ENCODE results near the gene CAPN15.

Gene CAPN15

DNA sequence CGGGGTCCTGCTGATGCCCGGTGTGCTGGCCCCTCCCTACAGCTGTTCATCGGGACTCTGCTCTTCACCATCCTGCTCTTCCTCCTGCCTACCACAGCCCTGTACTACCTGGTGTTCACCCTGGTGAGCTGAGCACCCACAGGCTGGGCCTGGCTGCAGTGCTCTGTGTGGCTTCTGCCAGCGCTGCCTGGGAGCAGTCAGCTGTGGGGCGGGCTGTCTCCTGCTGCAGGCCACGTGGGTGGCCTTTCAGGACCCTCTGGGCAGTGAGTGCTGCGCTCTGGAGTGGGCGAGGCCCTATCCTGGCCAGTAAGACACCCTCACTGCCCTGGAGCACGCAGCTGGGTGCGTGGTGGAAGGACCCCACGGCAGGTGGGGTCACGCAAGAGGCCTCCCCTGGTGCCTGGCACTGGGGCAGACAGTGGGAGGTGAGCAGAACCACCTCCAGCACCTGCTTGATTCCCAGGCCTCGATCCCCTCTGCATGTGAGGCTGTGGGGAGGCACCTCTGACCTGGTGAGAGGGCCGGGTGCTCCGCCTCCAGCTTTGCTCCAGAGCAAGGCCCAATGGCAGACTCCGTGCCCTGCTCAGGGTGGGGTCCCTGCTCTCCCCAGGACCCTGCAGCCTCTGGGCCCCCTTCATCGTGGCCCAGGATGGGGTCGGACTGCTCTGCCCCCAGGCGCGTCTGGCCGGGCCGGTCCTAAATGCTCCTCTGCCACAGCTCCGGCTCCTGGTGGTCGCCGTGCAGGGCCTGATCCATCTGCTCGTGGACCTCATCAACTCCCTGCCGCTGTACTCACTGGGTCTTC is 52.8 kb downstream of the CAPN15 start:
- no peak for FAIRE-seq

GRCh38 chr16:580946-581498 is 53.5 kb downstream of the CAPN15 start:
- FAIRE-seq: no peak

DNA sequence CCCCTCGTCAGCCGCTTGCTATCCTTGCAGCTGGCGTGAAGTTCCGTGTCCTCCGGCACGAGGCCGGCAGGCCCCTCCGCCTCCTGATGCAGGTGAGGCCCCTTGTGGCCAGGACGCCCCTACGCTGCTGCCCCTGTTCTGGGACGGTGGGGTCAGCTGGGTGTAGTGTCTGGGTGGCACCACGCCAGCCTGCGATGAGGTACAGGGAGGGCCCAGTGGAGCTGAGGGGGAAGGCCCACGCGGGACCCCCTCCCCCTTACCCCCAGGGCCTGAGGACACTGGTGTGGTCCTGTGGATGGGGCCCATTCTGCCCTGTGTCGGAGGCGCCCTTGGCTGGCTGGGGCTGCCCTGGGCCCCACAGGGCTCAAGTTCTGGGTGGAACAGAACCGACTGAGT is 54.7 kb downstream of the CAPN15 start:
- no peak for FAIRE-seq

- FAIRE-seq: no peak
Observed at GRCh38 chr16:582614-583331, 55.3 kb downstream of the CAPN15 start.

DNA sequence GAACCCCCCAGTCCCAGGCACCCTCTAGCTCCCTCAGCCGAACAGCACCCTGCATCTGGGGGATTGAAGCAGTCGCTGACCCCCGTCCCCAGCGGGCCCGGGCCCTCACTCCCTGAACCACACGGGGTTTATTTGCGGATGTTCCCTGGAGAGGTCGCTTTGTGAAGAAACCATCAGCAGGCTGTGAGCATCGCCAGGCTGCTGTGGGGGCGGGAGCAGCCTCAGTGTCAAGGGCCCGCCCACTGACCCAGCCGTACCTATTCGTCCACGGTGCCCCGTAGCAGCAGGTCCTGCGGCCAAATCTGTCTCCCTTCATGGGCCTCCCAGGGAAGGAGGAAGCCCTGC is 55.9 kb downstream of the CAPN15 start:
- no peak for FAIRE-seq

DNA sequence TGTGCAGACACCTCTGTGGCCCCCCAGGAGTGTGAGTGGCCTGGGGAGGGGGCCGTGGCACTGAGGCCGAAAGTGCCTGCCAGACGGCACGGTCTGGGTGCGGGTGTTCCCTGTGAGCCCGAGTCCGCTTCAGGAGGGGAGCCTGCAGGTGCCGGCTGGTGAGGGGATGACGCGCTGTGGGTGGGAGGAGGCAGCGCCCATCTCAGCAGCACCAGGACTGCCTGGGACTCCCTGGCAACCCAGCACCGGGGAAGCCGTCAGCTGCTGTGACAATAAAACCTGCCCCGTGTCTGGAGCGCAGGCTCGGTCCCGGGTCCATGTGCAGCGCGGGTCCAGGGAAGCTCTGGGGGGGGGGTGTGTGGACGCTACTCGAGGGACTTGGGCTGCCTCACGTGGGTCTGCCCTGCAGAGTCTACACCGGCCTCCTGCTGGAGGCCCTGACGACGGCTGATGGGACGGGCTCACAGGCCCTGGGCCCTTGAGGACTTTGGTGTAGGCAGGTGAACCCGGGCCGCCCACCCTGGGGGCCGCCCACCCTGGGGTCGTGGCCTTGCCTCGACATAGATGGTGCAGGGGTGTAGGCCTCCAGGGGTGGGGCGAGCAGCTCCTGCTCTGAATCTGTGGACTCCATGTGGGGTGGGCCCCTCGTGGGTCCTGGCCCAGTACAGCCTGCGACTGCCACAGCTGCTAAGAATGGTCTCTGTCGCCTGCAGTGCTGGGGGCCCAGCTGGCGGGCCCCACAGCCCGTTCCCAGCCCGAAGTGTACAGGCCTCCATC is 56.5 kb downstream of the CAPN15 start:
- FAIRE-seq: no peak

DNA sequence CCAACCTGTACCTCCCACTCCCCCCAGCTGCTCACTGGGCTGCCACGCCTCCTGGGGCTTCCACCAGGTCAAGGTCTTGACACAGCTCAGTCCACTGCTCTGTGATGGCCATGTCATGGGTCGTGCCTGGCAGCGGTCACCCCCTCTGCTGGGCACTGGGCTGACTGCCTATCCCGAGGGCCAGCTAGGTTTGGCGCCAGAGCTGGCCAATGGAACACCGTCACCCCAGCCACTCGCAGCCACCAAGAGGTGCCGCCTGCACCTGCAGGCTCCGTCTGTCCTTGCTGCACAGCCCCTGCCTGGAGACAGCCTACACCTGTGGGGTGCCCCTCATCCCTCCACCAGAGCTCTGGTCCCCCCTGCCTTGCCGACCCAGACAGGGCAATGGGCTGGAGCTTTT is 57.8 kb downstream of the CAPN15 start:
- no peak for FAIRE-seq

DNA sequence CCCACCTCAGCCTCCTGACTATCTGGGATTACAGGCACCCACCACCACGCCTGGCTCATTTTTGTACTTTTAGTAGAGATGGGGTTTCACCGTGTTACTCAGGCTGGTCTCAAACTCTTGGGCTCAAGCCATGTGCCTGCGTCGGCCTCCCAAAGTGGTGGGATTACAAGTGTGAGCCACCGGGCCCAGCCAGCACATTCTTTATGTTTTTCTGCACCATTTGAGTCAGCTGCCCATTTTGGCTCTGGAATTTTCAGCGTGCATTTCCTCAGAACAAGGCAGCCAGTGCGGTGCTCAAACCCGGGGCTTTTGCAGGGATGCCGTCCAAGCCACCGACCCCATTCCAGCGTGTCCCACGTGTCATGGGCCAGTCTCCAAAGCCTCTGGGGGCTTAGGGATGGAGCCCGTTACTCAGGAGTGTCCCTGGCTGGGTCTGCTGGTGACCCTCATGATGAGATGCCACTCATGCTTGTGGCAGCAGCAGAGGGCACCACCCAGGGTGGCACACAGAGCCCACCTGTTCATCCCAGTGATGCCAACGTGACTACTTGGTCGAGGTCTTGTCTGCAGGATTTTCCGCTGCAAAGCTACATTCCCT is 58.6 kb downstream of the CAPN15 start:
- no peak for FAIRE-seq

DNA sequence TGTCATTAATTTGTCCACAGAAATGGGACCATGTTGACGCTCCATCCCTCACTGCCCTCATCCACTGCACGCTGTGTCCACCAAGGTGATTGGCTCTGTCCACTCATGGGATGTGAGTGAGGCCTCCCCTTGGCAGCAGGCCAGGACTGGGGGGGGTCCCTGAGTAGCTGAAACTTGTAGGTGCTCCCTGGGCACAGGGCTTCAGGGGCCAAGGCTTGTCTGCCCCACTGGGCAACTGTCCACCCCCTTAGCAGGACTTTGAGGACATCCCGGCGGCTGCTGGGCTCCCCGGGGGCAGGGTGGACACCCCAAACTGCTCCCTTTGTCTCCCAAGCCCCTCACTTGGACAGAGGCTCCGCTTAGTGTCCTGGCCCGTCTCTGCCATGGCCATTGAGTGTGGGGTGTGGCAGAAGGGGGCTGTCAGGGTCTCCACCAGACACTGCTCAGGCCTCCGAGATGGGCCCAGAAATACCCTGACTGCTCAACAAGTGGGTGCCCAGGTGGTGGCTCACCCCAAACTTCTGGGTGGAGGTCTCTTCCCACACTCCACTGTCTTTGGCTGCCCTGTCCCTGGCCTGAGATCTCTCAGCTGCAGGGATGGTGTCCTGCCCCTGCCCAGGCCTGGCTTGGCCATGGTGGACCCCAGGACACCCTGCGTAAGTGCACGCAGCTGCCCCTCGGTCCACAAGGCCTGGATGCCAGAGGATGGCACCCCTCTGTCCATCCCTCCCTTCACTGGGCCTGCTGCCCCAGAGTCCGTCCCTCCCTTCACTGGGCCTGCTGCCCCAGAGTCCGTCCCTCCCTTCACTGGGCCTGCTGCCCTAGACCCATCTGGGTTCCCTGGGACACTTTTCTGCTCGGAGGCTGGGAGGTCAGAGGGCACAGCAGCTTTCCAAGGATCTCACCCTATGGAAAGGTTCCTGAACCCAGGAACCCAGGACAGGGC is 59.4 kb downstream of the CAPN15 start:
- FAIRE-seq: no peak

DNA sequence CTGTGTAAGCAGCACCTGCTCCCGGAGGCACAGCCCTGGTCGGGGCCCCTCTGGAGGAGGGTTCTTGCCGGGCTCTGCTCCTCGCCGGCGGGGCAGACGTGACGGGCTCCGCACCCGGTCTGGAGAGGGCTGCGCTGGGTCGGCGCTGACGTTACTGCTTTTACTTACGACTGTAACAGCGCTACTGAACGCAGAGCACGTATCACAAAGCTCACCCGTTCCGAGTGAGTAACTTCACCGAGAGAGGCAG is 61.1 kb downstream of the CAPN15 start:
- FAIRE-seq: no peak

DNA sequence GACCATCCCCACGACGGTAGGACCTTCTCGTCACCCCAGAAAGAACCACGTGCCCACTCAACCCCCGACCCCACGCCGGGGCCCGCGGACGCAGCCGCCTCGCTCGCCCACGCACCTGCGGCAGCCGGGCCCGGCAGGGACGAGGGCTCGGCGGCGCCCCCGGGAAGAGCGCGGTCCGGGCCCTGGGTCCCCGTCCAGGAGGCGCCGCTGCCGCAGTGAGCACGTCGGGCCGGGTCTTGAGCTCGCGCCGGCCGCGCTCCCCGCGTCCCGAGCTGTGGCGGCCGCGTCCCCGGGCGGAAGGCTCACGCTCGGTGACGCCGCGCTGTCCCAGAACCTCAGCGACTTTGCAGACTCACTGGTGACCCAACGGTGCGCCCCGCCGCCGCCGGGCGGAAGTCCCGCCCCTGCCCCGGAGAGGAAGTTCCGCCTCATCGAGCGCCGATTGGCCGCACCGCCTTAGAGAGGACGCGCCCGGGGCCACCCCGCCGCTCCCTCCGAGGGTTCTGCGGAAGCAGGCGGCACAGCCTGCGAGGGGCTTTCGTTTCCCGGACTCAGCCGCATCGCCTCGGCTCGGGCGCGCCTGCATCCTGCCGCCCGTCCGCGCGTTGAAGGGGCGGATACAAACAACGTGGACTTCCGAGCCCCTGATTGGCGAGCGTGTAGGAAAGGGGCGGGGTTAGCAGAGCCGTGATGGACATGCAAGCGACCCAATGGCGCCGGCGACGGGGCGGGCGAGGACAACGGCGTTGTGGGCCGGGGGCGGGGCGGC is 61.6 kb downstream of the CAPN15 start:
- FAIRE-seq: no peak

DNA sequence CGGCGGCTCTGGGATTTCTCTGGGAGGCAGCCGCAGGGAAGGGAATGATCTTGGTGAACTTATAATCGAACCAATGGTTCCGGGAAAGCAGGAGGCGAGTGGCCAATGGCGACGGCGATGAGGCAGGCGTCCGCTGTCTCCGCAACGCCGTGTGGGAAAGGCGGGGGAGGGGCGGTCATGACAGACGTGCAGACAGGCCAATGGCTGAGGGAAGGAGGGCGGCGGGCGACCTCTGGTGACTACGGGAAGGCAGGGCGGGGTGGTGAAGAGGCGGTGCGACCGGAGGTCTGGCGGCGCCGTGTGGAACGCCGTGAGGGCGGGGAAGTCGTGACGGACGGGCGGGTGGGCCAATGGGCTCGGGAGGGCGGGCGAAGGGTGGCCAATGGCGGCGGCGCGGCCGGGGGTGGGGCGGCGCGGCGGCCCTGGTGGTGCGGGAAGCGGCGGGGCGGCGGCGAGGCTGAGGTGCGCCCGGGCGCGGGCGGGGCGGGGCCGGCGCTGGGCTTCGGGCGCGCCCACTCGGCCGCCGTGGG is 62.2 kb downstream of the CAPN15 start, which contains the start of gene RAB40C:
RAB40C (plus strand) TSS at position 409 of the 530 bp plus-strand sequence. CDS start 226 bp downstream, outside the sequence.
- FAIRE-seq: no peak

GRCh38 chr16:590188-590814 is 62.8 kb downstream of the CAPN15 start:
- no peak for FAIRE-seq

- no peak for FAIRE-seq
Observed at GRCh38 chr16:590815-591200, 63.3 kb downstream of the CAPN15 start.

DNA sequence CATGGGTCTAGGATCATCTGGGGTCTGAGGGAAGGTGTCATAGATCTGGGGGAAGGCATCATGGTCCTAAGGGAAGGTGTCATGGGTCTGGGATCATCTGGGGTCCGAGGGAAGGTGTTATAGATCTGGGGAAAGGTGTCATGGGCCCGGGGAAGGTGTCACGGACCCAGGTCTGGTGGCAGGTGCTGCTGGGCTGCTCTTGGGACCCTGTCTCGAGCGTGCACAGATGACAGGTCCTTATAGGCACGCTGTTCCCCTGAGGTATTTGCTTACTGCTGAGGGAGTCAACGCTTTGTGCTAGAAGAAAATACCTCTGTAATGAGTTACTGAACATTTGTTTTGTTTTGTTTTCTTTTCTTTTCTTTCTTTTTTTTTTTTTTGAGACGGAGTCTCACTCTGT is 63.7 kb downstream of the CAPN15 start:
- no peak for FAIRE-seq

GRCh38 chr16:591892-592517 is 64.5 kb downstream of the CAPN15 start:
- FAIRE-seq: no peak

- FAIRE-seq: no peak
Observed at GRCh38 chr16:592518-593306, 65.2 kb downstream of the CAPN15 start.

- FAIRE-seq: no peak
Observed at GRCh38 chr16:593406-593805, 65.9 kb downstream of the CAPN15 start.

GRCh38 chr16:593807-594206 is 66.3 kb downstream of the CAPN15 start:
- FAIRE-seq: no peak
